Uterus (tissue), 4 donors: ENCODE measurements around the gene GSK3B. TPM values are rescaled to one million over a fixed set of nuclear protein-coding genes. Genes with fewer than 3 reads are reported as not detected.
"Not testable (repeated sequence)": the region's sequence is repeated elsewhere in the genome, so short reads cannot be mapped to it uniquely, and the experiment has no call there.

Source experiments
- DNase-seq, 2 donors: peaks; one replicate each; pipeline ENCODE4 v3.0.0-alpha.2; 2019 to 2020
- H3K27ac ChIP-seq, 2 donors: fragments of 200-600 bp; sonication (generic); 1 replicate in 1 of 2; 2 replicates in 1 of 2; pipeline ENCODE4 v1.5.1; 2016 to 2018
- H3K27me3 ChIP-seq, 2 donors: fragments of 200-600 bp; sonication (generic); one replicate each; pipeline ENCODE4 v1.5.1; 2018 to 2019; ENCODE audit warnings: control low read depth in 1 of 2
- H3K36me3 ChIP-seq, 2 donors: fragments of 200-600 bp; sonication (generic); one replicate each; pipeline ENCODE4 v1.5.1; 2019; ENCODE audit warnings: control low read depth in 1 of 2
- H3K4me1 ChIP-seq, 2 donors: fragments of 200-600 bp; sonication (generic); one replicate each; pipeline ENCODE4 v1.5.1; 2018 to 2019; ENCODE audit warnings: control low read depth in 1 of 2
- H3K4me3 ChIP-seq, 2 donors: fragments of 200-600 bp; sonication (generic); 1 replicate in 1 of 2; 2 replicates in 1 of 2; pipeline ENCODE4 v1.5.1; 2018 to 2019; ENCODE audit warnings: mild to moderate bottlenecking in 1 of 2
- H3K9me3 ChIP-seq, 2 donors: fragments of 200-600 bp; sonication (generic); one replicate each; pipeline ENCODE4 v1.5.1; 2019; ENCODE audit warnings: control low read depth in 1 of 2
- CTCF ChIP-seq, 4 experiments: fragments of 200-600 bp in 2 of 4; fragments of 450-650 bp in 2 of 4; sonication (generic) in 2 of 4; IDR thresholded peaks; one replicate each; pipeline ENCODE4 v1.5.1; 2016 to 2019; ENCODE audit warnings: antibody characterized with exemption in 4 of 4, mild to moderate bottlenecking in 2 of 4, moderate library complexity in 1 of 4
- POLR2A ChIP-seq, 2 donors: fragments of 450-650 bp; IDR thresholded peaks; one replicate each; pipeline ENCODE4 v1.6.1; 2016; ENCODE audit warnings: antibody characterized with exemption in 2 of 2, mild to moderate bottlenecking in 1 of 2, moderate library complexity in 1 of 2
- intact Hi-C: fragments of 100-400 bp; cut with DNase I; formaldehyde crosslinking; loops from one replicate; pipeline ENCODE4 v1.15.1; 2023; ENCODE audit warnings: low total_unique reads
- total RNA-seq, 4 donors: library from RNA; depleted of rRNA in 3 of 4; stranded (reverse); fragments of >200 nt in 3 of 4; gene quantifications; one replicate each; pipeline versions ENCODE4 v1.1.0 to v1.2.4, GENCODE V29; 2014 to 2023
- donor health status: DM: yes; HTN: yes; CAD: no.

Gene GSK3B
- total RNA-seq, 4 donors from 2014 or later: 13.5 to 53.8 (median 31.3) TPM

- TF ChIP-seq CTCF (IDR thresholded peaks at IDR 0.05) (peak; percentile 64 to 82 (median 72)), POLR2A (IDR thresholded peaks at IDR 0.05) (no peak)
- H3K36me3 ChIP-seq: no peaks in the 10 kb centered on the region
- no peaks in the 10 kb centered on the region for H3K4me1 ChIP-seq
- H3K4me3 ChIP-seq: no peak overlapping the region
- no peak overlapping the region for H3K27ac ChIP-seq
- intact Hi-C loops: no loop called here
- DNase-seq: peak in 1 of 2 donors; percentile 22
- no peaks in the 10 kb centered on the region for H3K27me3 ChIP-seq
- no peaks in the 10 kb centered on the region for H3K9me3 ChIP-seq
Observed at GRCh38 chr3:119891944-119892721, 202.1 kb downstream of the GSK3B start.

- H3K4me3 ChIP-seq, H3K36me3 ChIP-seq, H3K27me3 ChIP-seq, H3K9me3 ChIP-seq, H3K4me1 ChIP-seq, DNase-seq, H3K27ac ChIP-seq, intact Hi-C loops: not testable (repeated sequence)
Observed at GRCh38 chr3:119888681-119889080, 205.6 kb downstream of the GSK3B start.

- no peak for TF ChIP-seq POLR2A (IDR thresholded peaks at IDR 0.05)
- TF ChIP-seq CTCF (IDR thresholded peaks at IDR 0.05): no peak
- H3K27me3 ChIP-seq: no peaks in the 10 kb centered on the region
- no peak overlapping the region for H3K4me3 ChIP-seq
- DNase-seq: no peak
- no peaks in the 10 kb centered on the region for H3K4me1 ChIP-seq
- no peaks in the 10 kb centered on the region for H3K9me3 ChIP-seq
- H3K27ac ChIP-seq: no peak overlapping the region
- no peaks in the 10 kb centered on the region for H3K36me3 ChIP-seq
- intact Hi-C loops: no loop called here
Observed at GRCh38 chr3:119885746-119886530, 208.3 kb downstream of the GSK3B start.

GRCh38 chr3:119884161-119884557, 210.1 kb downstream of the GSK3B start:
- DNase-seq: no peak
- no peaks in the 10 kb centered on the region for H3K9me3 ChIP-seq
- no peaks in the 10 kb centered on the region for H3K36me3 ChIP-seq
- H3K4me3 ChIP-seq: no peak overlapping the region
- no peak overlapping the region for H3K27ac ChIP-seq
- H3K27me3 ChIP-seq: no peaks in the 10 kb centered on the region
- intact Hi-C loops: no loop called here
- H3K4me1 ChIP-seq: no peaks in the 10 kb centered on the region
- TF ChIP-seq POLR2A (IDR thresholded peaks at IDR 0.05) (no peak), CTCF (IDR thresholded peaks at IDR 0.05) (no peak)

- no peak for TF ChIP-seq CTCF (IDR thresholded peaks at IDR 0.05)
- no peak for TF ChIP-seq POLR2A (IDR thresholded peaks at IDR 0.05)
- no peak overlapping the region for H3K4me3 ChIP-seq
- no peaks in the 10 kb centered on the region for H3K36me3 ChIP-seq
- H3K27me3 ChIP-seq: no peaks in the 10 kb centered on the region
- no peaks in the 10 kb centered on the region for H3K4me1 ChIP-seq
- DNase-seq: no peak
- no peak overlapping the region for H3K27ac ChIP-seq
- intact Hi-C loops: no loop called here
- no peaks in the 10 kb centered on the region for H3K9me3 ChIP-seq
Observed at GRCh38 chr3:119883461-119884160, 210.6 kb downstream of the GSK3B start.
